Caco-2 (cell line): ENCODE data around the gene HAPLN3. TPM values are rescaled to one million over a fixed set of nuclear protein-coding genes. Genes with fewer than 3 reads are reported as not detected.
"Not testable (repeated sequence)": the region's sequence is repeated elsewhere in the genome, so short reads cannot be mapped to it uniquely, and the experiment has no call there.

Source experiments
- BruUV-seq: library from RNA; stranded (reverse); fragments of 400-500 nt; replicated peaks from 2 replicates; lab custom pipeline; 2021; lab: Mats Ljungman, UMichigan
- CTCF ChIA-PET: fragments of 300-600 bp; sonication (Branson Sonifier 250); formaldehyde crosslinking; loops from one replicate; lab custom pipeline; 2022; ENCODE audit warnings: antibody characterized with exemption; lab: Charles Lee
- POLR2A ChIA-PET: fragments of 300-600 bp; sonication (Branson Sonifier 250); formaldehyde crosslinking; loops from one replicate; lab custom pipeline; 2022; ENCODE audit warnings: antibody characterized with exemption; lab: Charles Lee
- DNase-seq, 2 experiments: peaks; one replicate each; pipeline versions ENCODE4 v3.0.0 to v3.0.0-alpha.2; 2020 to 2022
- H3K27me3 ChIP-seq: replicated peaks from 2 replicates; pipeline ENCODE4 v1.6.0; 2011; ENCODE audit warnings: low read length; ENCODE audit not compliant: control insufficient read depth, insufficient read depth
- H3K36me3 ChIP-seq: 2 replicates; pipeline ENCODE4 v1.5.1; 2011; ENCODE audit warnings: low read length; ENCODE audit not compliant: control insufficient read depth, insufficient read depth
- H3K4me1 ChIP-seq: fragments of 250-450 bp; sonication (Bioruptor Pico); 2 replicates; pipeline ENCODE4 v1.5.1; 2020; ENCODE audit warnings: mild to moderate bottlenecking
- H3K4me3 ChIP-seq: 2 replicates; pipeline ENCODE4 v1.5.1; 2011; ENCODE audit warnings: low read depth, mild to moderate bottlenecking, control low read depth, low read length
- H3K9me3 ChIP-seq: fragments of 250-450 bp; sonication (Bioruptor Pico); 2 replicates; pipeline ENCODE4 v1.5.1; 2020; ENCODE audit warnings: mild to moderate bottlenecking, moderate library complexity
- H3K27ac Mint-ChIP-seq: one replicate; pipeline ENCODE4 v1.8.0; 2022; ENCODE audit warnings: mixed read lengths; ENCODE audit not compliant: unreplicated experiment
- H3K27me3 Mint-ChIP-seq: one replicate; pipeline ENCODE4 v1.8.0; 2022; ENCODE audit warnings: mixed read lengths; ENCODE audit not compliant: insufficient read depth, unreplicated experiment
- H3K36me3 Mint-ChIP-seq: one replicate; pipeline ENCODE4 v1.8.0; 2022; ENCODE audit warnings: mild to moderate bottlenecking, mixed read lengths; ENCODE audit not compliant: insufficient read depth, unreplicated experiment
- H3K4me1 Mint-ChIP-seq: one replicate; pipeline ENCODE4 v1.8.0; 2022; ENCODE audit warnings: low read depth, mixed read lengths; ENCODE audit not compliant: unreplicated experiment
- H3K4me3 Mint-ChIP-seq: one replicate; pipeline ENCODE4 v1.8.0; 2022; ENCODE audit warnings: mild to moderate bottlenecking, moderate library complexity, mixed read lengths; ENCODE audit not compliant: unreplicated experiment
- H3K9me3 Mint-ChIP-seq: one replicate; pipeline ENCODE4 v1.8.0; 2022; ENCODE audit warnings: mixed read lengths; ENCODE audit not compliant: unreplicated experiment
- CTCF ChIP-seq, 2 experiments: fragments of 200-600 bp in 1 of 2; IDR thresholded peaks; 1 replicate in 1 of 2; 2 replicates in 1 of 2; pipeline versions ENCODE4 v1.5.1 to v1.8.0; 2011 to 2022; ENCODE audit warnings: antibody characterized with exemption in 1 of 2, control low read depth in 1 of 2, inconsistent platforms in 1 of 2, low read depth in 1 of 2, low read length in 1 of 2, mild to moderate bottlenecking in 1 of 2, moderate library complexity in 1 of 2; ENCODE audit not compliant: insufficient read depth in 1 of 2, severe bottlenecking in 1 of 2, unreplicated experiment in 1 of 2
- intact Hi-C: fragments of 100-400 bp; cut with micrococcal nuclease; formaldehyde crosslinking; loops from one replicate; pipeline ENCODE4 v1.10.0; 2022; ENCODE audit not compliant: unreplicated experiment
- total RNA-seq: library from RNA; stranded (reverse); gene quantifications from 2 replicates; pipeline ENCODE4 v1.2.3, GENCODE V29; 2022

Gene HAPLN3
- total RNA-seq, 1 experiment from 2014 or later = 16.7 TPM

- no peak for DNase-seq
- TF ChIP-seq CTCF (IDR thresholded peaks at IDR 0.05; ENCODE audit: insufficient read depth in 1 of 2, low read depth in 1 of 2, low read length in 1 of 2, severe bottlenecking in 1 of 2, unreplicated experiment in 1 of 2) = no peak
- ChIA-PET POLR2A (no interaction called here), CTCF (no interaction called here)
- H3K4me1 Mint-ChIP-seq = no peaks in the 10 kb centered on the region
- no peak overlapping the region for H3K4me3 Mint-ChIP-seq
- no peaks in the 10 kb centered on the region for H3K9me3 Mint-ChIP-seq
- Histone ChIP-seq H3K27me3 (no peaks in the 10 kb centered on the region), H3K36me3 (no peaks in the 10 kb centered on the region), H3K4me1 (peaks cover 8% of the 10 kb centered on the region), H3K4me3 (no peak overlapping the region), H3K9me3 (no peaks in the 10 kb centered on the region; the same call in 1 of the 2 replicates)
- intact Hi-C loops = no loop called here
- BruUV-seq = no TSS peak
- H3K27ac Mint-ChIP-seq = no peak overlapping the region
- peaks cover 5% of the 10 kb centered on the region for H3K36me3 Mint-ChIP-seq
- H3K27me3 Mint-ChIP-seq = no peaks in the 10 kb centered on the region
Measured at GRCh38 chr15:88938802-88939485, 43.6 kb upstream of the HAPLN3 start.

- POLR2A ChIA-PET, H3K36me3 ChIP-seq, DNase-seq, H3K27ac Mint-ChIP-seq, H3K4me3 ChIP-seq, BruUV-seq, H3K9me3 Mint-ChIP-seq, H3K4me3 Mint-ChIP-seq, H3K27me3 Mint-ChIP-seq, intact Hi-C loops, H3K36me3 Mint-ChIP-seq, H3K9me3 ChIP-seq, CTCF ChIA-PET, H3K27me3 ChIP-seq: not testable (repeated sequence)
- H3K4me1 ChIP-seq = peaks cover 16% of the 10 kb centered on the region
- peaks cover 13% of the 10 kb centered on the region for H3K4me1 Mint-ChIP-seq
Measured at GRCh38 chr15:88934449-88934848, 39.1 kb upstream of the HAPLN3 start.

DNA sequence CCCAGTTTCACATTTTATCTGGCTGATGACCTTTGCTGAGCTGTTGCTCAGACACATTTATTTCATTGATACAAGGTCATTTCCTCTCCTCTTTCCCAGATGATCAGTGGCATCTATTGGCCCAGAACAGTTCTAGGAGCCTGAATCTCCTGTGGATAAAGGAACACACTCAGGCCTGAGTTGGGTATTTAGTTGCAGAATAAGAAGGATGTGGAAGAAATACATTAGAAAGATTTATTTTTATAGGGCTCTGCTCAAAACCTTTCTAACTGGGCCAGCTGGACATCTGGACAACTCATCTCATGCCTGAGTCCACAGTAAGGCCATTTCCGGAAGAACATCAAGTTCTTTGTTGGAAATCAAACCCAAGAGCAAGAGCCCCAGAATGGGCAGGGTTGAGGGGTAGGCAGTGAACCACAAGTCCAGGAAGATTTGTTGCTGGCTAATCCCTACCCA lies 37.6 kb upstream of the HAPLN3 start:
- Mint-ChIP-seq H3K9me3 (no peaks in the 10 kb centered on the region), H3K36me3 (no peaks in the 10 kb centered on the region), H3K27ac (peak overlapping the region; percentile 64), H3K4me3 (no peak overlapping the region), H3K27me3 (no peaks in the 10 kb centered on the region), H3K4me1 (peaks cover 13% of the 10 kb centered on the region)
- Histone ChIP-seq H3K9me3 (no peaks in the 10 kb centered on the region; the same call in 1 of the 2 replicates), H3K4me3 (no peak overlapping the region), H3K36me3 (no peaks in the 10 kb centered on the region), H3K4me1 (peaks cover 16% of the 10 kb centered on the region), H3K27me3 (no peaks in the 10 kb centered on the region)
- CTCF ChIA-PET = no interaction called here
- BruUV-seq = TSS peak; percentile 70
- DNase-seq = no peak
- intact Hi-C loops = loop anchor here (2.0 kb wide), 2 partner anchors 20 to 62 kb away; partner anchors contain the start of gene MFGE8
- POLR2A ChIA-PET = no interaction called here
- TF ChIP-seq CTCF (IDR thresholded peaks at IDR 0.05; ENCODE audit: insufficient read depth in 1 of 2, low read depth in 1 of 2, low read length in 1 of 2, severe bottlenecking in 1 of 2, unreplicated experiment in 1 of 2) = no peak
